Ovary (tissue), 3 donors: ENCODE measurements around the gene UIMC1.

ENCODE experiments used
- EP300 ChIP-seq: sonication (generic); formaldehyde crosslinking; IDR thresholded peaks from one replicate; pipeline ENCODE4 v1.6.1; 2017; ENCODE audit warnings: antibody characterized with exemption
- TF ChIP-seq, protein P1 (sequence below), 3 donors: fragments of 450-650 bp in 2 of 3; fragments of 200-600 bp in 1 of 3; IDR thresholded peaks; one replicate each; pipeline versions ENCODE4 v1.5.1 to v1.8.0; 2016 to 2022; ENCODE audit warnings: antibody characterized with exemption in 3 of 3, mild to moderate bottlenecking in 1 of 3
- donor health status: DM: no; HTN: no; CAD: no.

DNA sequence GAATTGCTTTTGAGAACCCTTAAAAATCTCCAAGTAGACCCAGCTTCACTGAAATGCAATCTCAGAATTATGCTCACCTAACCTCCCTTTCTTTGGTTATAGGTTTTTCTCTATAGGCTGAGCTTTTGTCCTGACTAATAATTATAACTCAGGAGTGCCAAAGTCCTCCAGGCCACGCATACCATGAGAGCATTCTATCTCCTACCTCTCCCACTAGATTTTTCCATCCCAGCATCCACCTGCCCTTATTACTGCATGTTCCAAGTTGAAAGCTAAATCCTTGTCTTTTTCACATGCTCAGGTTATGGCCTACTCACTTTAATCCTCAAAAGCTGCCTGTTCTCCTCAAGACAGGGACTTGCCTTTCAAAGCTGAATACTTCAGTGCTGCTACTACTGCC is 38.1 kb upstream of the UIMC1 start:
- TF ChIP-seq EP300 = no peak
- TF ChIP-seq, protein P1, sequence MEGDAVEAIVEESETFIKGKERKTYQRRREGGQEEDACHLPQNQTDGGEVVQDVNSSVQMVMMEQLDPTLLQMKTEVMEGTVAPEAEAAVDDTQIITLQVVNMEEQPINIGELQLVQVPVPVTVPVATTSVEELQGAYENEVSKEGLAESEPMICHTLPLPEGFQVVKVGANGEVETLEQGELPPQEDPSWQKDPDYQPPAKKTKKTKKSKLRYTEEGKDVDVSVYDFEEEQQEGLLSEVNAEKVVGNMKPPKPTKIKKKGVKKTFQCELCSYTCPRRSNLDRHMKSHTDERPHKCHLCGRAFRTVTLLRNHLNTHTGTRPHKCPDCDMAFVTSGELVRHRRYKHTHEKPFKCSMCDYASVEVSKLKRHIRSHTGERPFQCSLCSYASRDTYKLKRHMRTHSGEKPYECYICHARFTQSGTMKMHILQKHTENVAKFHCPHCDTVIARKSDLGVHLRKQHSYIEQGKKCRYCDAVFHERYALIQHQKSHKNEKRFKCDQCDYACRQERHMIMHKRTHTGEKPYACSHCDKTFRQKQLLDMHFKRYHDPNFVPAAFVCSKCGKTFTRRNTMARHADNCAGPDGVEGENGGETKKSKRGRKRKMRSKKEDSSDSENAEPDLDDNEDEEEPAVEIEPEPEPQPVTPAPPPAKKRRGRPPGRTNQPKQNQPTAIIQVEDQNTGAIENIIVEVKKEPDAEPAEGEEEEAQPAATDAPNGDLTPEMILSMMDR (IDR thresholded peaks at IDR 0.05) = no peak
